GM12878 (cell line): ENCODE measurements around the gene MPIG6B. TPM values are rescaled to one million over a fixed set of nuclear protein-coding genes. Genes with fewer than 3 reads are reported as not detected.

Experiments used
- ATAC-seq: fragments of 200-7000 bp; cut with Tn5 transposase; 3 replicates; pipeline ENCODE4 v1.9.1; 2020; ENCODE audit warnings: mild to moderate bottlenecking, moderate library complexity
- BruUV-seq: library from RNA; stranded (reverse); fragments of 400-500 nt; replicated peaks from 2 replicates; lab custom pipeline; 2021; lab: Mats Ljungman, UMichigan
- CTCF ChIA-PET: fragments of 300-600 bp; sonication (Branson Sonifier 250); formaldehyde crosslinking; extraction: SDS; loops from one replicate; lab custom pipeline; 2021; ENCODE audit warnings: inconsistent platforms; lab: Yijun Ruan, JAX
- POLR2A ChIA-PET: fragments of 350-600 bp; formaldehyde crosslinking; extraction: SDS; loops from one replicate; lab custom pipeline; 2021; ENCODE audit warnings: inconsistent platforms; lab: Charles Lee
- RAD21 ChIA-PET: fragments of 300-600 bp; sonication (Branson Sonifier 250); formaldehyde crosslinking; loops from one replicate; lab custom pipeline; 2023; ENCODE audit warnings: antibody characterized with exemption; ENCODE audit not compliant: unreplicated experiment; lab: Charles Lee
- SMC1A ChIA-PET: fragments of 300-600 bp; sonication (Branson Sonifier 250); formaldehyde crosslinking; loops from one replicate; lab custom pipeline; 2023; ENCODE audit not compliant: unreplicated experiment, uncharacterized antibody; lab: Charles Lee
- DNase-seq: peaks from one replicate; pipeline ENCODE4 v3.0.0-alpha.2; 2011; ENCODE audit warnings: low read depth, low spot score
- FAIRE-seq: peaks from 3 replicates; lab custom pipeline; 2011; peaks lifted over from hg19 to GRCh38; lab: Jason Lieb, UNC
- H2AFZ ChIP-seq: 2 replicates; pipeline ENCODE4 v1.6.0; 2011; ENCODE audit warnings: low read depth, low read length, control low read depth; ENCODE audit not compliant: control insufficient read depth
- H3K27ac ChIP-seq: 2 replicates; pipeline ENCODE4 v1.5.1; 2011; ENCODE audit warnings: control low read depth; ENCODE audit not compliant: control insufficient read depth, insufficient read depth
- H3K27me3 ChIP-seq, 2 experiments: replicated peaks in 1 of 2; 2 replicates each; pipeline versions ENCODE4 v1.6.0 to v1.6.1; 2011; ENCODE audit warnings: low read length in 1 of 2; ENCODE audit not compliant: control insufficient read depth in 2 of 2, insufficient read depth in 2 of 2
- H3K36me3 ChIP-seq, 2 experiments: 2 replicates each; pipeline ENCODE4 v1.5.1; 2011; ENCODE audit warnings: low read length in 1 of 2; ENCODE audit not compliant: control insufficient read depth in 2 of 2, insufficient read depth in 2 of 2
- H3K4me1 ChIP-seq: 2 replicates; pipeline ENCODE4 v1.6.1; 2011; ENCODE audit warnings: mild to moderate bottlenecking, low read length, moderate library complexity, mixed read lengths; ENCODE audit not compliant: control insufficient read depth, insufficient read depth
- H3K4me2 ChIP-seq: 2 replicates; pipeline ENCODE4 v1.6.0; 2011; ENCODE audit warnings: control low read depth; ENCODE audit not compliant: control insufficient read depth, insufficient read depth
- H3K4me3 ChIP-seq: fragments of 200-600 bp; sonication (generic); 2 replicates; pipeline ENCODE4 v1.5.1; 2016
- H3K79me2 ChIP-seq: 2 replicates; pipeline ENCODE4 v1.6.0; 2011; ENCODE audit warnings: low read length; ENCODE audit not compliant: control insufficient read depth, insufficient read depth
- H3K9ac ChIP-seq: 2 replicates; pipeline ENCODE4 v1.8.0; 2011; ENCODE audit warnings: low read length, control low read depth, mixed read lengths; ENCODE audit not compliant: control insufficient read depth, insufficient read depth
- H3K9me3 ChIP-seq: replicated peaks from 3 replicates; pipeline ENCODE4 v1.5.1; 2011; ENCODE audit warnings: mild to moderate bottlenecking, low read length; ENCODE audit not compliant: control insufficient read depth, insufficient read depth
- H4K20me1 ChIP-seq: 2 replicates; pipeline ENCODE4 v1.6.0; 2011; ENCODE audit not compliant: control insufficient read depth, insufficient read depth
- JUNB ChIP-seq: IDR thresholded peaks from 2 replicates; pipeline ENCODE4 v1.6.1; 2016; ENCODE audit warnings: antibody characterized with exemption, mild to moderate bottlenecking
- NR2F1 ChIP-seq: fragments of 450-650 bp; conservative IDR thresholded peaks from 2 replicates; pipeline ENCODE4 v1.6.1; 2017; ENCODE audit warnings: mild to moderate bottlenecking
- POU2F2 ChIP-seq: IDR thresholded peaks from 3 replicates; pipeline ENCODE4 v1.6.1; 2011; ENCODE audit warnings: low read depth, mild to moderate bottlenecking, low read length, borderline replicate concordance
- SIX5 ChIP-seq: IDR thresholded peaks from 2 replicates; pipeline ENCODE4 v1.6.1; 2011; ENCODE audit warnings: mild to moderate bottlenecking, low read depth, low read length, moderate library complexity; ENCODE audit not compliant: severe bottlenecking
- WGBS: methylation state at CpG from one replicate; pipeline ENCODE4 v1.1.6; 2016; ENCODE audit warnings: low lambda C conversion rate; ENCODE audit not compliant: insufficient replicate concordance, insufficient coverage; ENCODE audit errors: missing lambda C conversion rate; 5-methylcytosine and 5-hydroxymethylcytosine counted together
- in situ Hi-C: fragments of 300-500 bp; cut with MboI; formaldehyde crosslinking; loops from 9 replicates; pipeline ENCODE4 v1.14.3; 2018; ENCODE audit warnings: mixed read lengths
- intact Hi-C: fragments of 100-400 bp; cut with micrococcal nuclease; formaldehyde crosslinking; loops from one replicate; pipeline ENCODE4 v1.14.2; 2022; ENCODE audit not compliant: unreplicated experiment
- polyA plus RNA-seq, 11 experiments: library from polyadenylated mRNA; depleted of rRNA in 4 of 11; unstranded in 6 of 11; stranded (reverse) in 5 of 11; fragments of >200 nt; fragmentation: Nextera tagmentation in 4 of 11; fragmentation: Illumina TruSeq in 1 of 11; extraction: Ambion mirVana in 4 of 11; extraction: Trizol in 1 of 11; gene quantifications; 1 replicate in 1 of 11; 2 replicates in 10 of 11; pipeline versions ENCODE4 v1.2.1 to v1.2.3, GENCODE V29; 2011 to 2016; ENCODE audit warnings: inconsistent platforms in 2 of 11, missing spikeins in 2 of 11, low read depth in 1 of 11
- total RNA-seq, 4 experiments: library from RNA; depleted of rRNA in 3 of 4; stranded (reverse); fragments of >200 nt in 3 of 4; fragmentation: Illumina TruSeq in 1 of 4; extraction: Trizol in 1 of 4; gene quantifications; 2 replicates each; pipeline versions ENCODE4 v1.2.1 to v1.2.3, GENCODE V29; 2013 to 2021
- TF ChIP-seq, protein P1 (sequence below): fragments of 450-650 bp; formaldehyde crosslinking; IDR thresholded peaks from 2 replicates; pipeline ENCODE4 v1.5.0; 2022; ENCODE audit warnings: mild to moderate bottlenecking, missing genetic modification characterization
- TF ChIP-seq, protein P2 (sequence below): fragments of 450-650 bp; IDR thresholded peaks from 2 replicates; pipeline ENCODE4 v1.6.1; 2014; ENCODE audit warnings: mild to moderate bottlenecking

The MPIG6B gene
- total and polyA plus RNA-seq, 10 of the 15 experiments (the other 5 are each of a cell fraction or from before 2014, with no cell fraction given) = not detected

DNA sequence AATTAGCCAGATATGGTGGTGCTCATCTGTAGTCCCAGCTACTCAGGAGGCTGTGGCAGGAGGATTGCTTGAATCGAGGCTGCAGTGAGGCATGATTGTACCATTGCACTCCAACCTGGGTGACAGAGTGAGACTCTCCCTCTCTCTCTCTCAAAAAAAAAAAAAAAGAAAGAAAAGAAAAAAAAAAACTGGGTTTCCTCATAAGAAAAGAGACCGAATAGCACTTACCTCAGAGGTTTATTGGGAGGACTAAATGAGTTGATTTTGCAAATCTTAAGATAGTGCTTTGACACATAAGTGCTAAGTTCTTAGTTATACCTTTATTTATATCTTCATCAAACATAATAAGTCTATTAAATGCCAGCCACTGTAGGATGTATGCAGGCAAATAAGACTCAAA, 47.7 kb downstream of the MPIG6B start:
- no TSS peak for BruUV-seq
- Histone ChIP-seq H4K20me1 (no peaks in the 10 kb centered on the region), H3K36me3 (no peaks in the 10 kb centered on the region), H3K27ac (no peak overlapping the region), H2AFZ (no peak overlapping the region), H3K9ac (no peak overlapping the region), H3K27me3 (no peaks in the 10 kb centered on the region), H3K9me3 (no peaks in the 10 kb centered on the region), H3K4me1 (no peaks in the 10 kb centered on the region), H3K79me2 (no peaks in the 10 kb centered on the region), H3K4me3 (no peak overlapping the region), H3K4me2 (no peak overlapping the region)
- WGBS = 33% methylated on average over 2 of the region's 2 CpGs
- ChIA-PET CTCF (interaction anchor here (0.8 to 9.2 kb wide), 16 partner anchors 12 to 118 kb away, joined by 3 to 208 read pairs (median 6); partner anchors contain the start of genes CLIC1, DDAH2, LY6G5C and MPIG6B), SMC1A (interaction anchor here (1.1 to 4.8 kb wide), 11 partner anchors 15 to 223 kb away, joined by 3 to 42 read pairs (median 5); partner anchors contain the start of genes ABHD16A, BAG6, CLIC1 and DDAH2), RAD21 (interaction anchor here (1.5 to 3.6 kb wide), 7 partner anchors 31 to 119 kb away, joined by 3 to 44 read pairs (median 16); partner anchors contain the start of genes CLIC1, DDAH2, LSM2 and MSH5), POLR2A (interaction anchor here (0.9 to 3.0 kb wide), 4 partner anchors 32 to 56 kb away, joined by 3 to 27 read pairs (median 4); partner anchors contain the start of genes CLIC1, DDAH2 and MSH5)
- no peak for TF ChIP-seq JUNB
- intact Hi-C loops (loop anchor here (10.0 kb wide), 1 partner anchor 54 kb away; the partner anchor contains the start of gene HSPA1B), in situ Hi-C loops (no loop called here)
- no peak for DNase-seq
- ATAC-seq = no peak
- no peak for FAIRE-seq

DNA sequence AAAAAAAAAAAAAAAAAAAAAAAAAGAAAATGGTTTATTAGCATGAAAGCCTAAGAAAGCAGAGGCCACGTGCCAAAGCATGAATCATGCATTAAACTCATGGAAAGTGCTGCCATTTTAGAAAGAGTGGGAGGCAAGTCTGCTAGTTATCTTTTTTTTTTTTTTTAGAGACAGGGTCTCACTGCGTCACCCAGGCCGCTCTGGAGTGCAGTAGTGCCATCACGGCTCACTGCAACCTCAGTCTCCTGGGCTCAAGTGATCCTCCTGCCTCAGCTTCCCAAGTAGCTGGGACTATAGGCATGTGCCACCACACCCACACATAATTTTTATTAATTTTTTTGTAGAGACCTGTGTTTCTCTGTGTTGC, 48.8 kb downstream of the MPIG6B start:
- Histone ChIP-seq H3K79me2 (no peaks in the 10 kb centered on the region), H3K4me3 (no peak overlapping the region), H3K36me3 (no peaks in the 10 kb centered on the region), H3K4me1 (peaks cover 7% of the 10 kb centered on the region), H3K9me3 (no peaks in the 10 kb centered on the region), H3K27ac (no peak overlapping the region), H2AFZ (no peak overlapping the region), H4K20me1 (no peaks in the 10 kb centered on the region), H3K9ac (no peak overlapping the region), H3K27me3 (no peaks in the 10 kb centered on the region), H3K4me2 (no peak overlapping the region)
- POLR2A ChIA-PET = interaction anchor here (0.6 to 1.4 kb wide), 5 partner anchors 20 to 119 kb away, joined by 3 to 5 read pairs (median 3); partner anchors contain the start of genes CSNK2B and GPANK1
- DNase-seq (no peak), FAIRE-seq (no peak), ATAC-seq (no peak)
- in situ Hi-C loops = no loop called here
- SMC1A ChIA-PET = interaction anchor here (0.9 to 4.8 kb wide), 4 partner anchors 18 to 55 kb away, joined by 3 to 41 read pairs (median 6); partner anchors contain the start of genes DDAH2, HSPA1B and LSM2
- RAD21 ChIA-PET = interaction anchor here (0.6 to 3.6 kb wide), 6 partner anchors 32 to 151 kb away, joined by 3 to 44 read pairs (median 6); partner anchors contain the start of genes DDAH2, HSPA1B and MSH5
- intact Hi-C loops = loop anchor here (10.0 kb wide), 1 partner anchor 53 kb away; the partner anchor contains the start of gene HSPA1B
- CTCF ChIA-PET = interaction anchor here (0.6 to 9.2 kb wide), 11 partner anchors 18 to 220 kb away, joined by 3 to 208 read pairs (median 4); partner anchors contain the start of genes CLIC1, DDAH2, HSPA1B and LSM2
- WGBS = 70% methylated on average over 4 of the region's 4 CpGs
- no TSS peak for BruUV-seq
- TF ChIP-seq POU2F2 (no peak), SIX5 (no peak), NR2F1 (no peak)
- TF ChIP-seq, protein P1, sequence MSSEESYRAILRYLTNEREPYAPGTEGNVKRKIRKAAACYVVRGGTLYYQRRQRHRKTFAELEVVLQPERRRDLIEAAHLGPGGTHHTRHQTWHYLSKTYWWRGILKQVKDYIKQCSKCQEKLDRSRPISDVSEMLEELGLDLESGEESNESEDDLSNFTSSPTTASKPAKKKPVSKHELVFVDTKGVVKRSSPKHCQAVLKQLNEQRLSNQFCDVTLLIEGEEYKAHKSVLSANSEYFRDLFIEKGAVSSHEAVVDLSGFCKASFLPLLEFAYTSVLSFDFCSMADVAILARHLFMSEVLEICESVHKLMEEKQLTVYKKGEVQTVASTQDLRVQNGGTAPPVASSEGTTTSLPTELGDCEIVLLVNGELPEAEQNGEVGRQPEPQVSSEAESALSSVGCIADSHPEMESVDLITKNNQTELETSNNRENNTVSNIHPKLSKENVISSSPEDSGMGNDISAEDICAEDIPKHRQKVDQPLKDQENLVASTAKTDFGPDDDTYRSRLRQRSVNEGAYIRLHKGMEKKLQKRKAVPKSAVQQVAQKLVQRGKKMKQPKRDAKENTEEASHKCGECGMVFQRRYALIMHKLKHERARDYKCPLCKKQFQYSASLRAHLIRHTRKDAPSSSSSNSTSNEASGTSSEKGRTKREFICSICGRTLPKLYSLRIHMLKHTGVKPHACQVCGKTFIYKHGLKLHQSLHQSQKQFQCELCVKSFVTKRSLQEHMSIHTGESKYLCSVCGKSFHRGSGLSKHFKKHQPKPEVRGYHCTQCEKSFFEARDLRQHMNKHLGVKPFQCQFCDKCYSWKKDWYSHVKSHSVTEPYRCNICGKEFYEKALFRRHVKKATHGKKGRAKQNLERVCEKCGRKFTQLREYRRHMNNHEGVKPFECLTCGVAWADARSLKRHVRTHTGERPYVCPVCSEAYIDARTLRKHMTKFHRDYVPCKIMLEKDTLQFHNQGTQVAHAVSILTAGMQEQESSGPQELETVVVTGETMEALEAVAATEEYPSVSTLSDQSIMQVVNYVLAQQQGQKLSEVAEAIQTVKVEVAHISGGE (CRISPR knock-in tag) = no peak
- TF ChIP-seq, protein P2, sequence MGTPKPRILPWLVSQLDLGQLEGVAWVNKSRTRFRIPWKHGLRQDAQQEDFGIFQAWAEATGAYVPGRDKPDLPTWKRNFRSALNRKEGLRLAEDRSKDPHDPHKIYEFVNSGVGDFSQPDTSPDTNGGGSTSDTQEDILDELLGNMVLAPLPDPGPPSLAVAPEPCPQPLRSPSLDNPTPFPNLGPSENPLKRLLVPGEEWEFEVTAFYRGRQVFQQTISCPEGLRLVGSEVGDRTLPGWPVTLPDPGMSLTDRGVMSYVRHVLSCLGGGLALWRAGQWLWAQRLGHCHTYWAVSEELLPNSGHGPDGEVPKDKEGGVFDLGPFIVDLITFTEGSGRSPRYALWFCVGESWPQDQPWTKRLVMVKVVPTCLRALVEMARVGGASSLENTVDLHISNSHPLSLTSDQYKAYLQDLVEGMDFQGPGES = no peak
